HepG2 (cell line): Measurements from ENCODE around the gene INTS6L. TPM values are rescaled to one million over a fixed set of nuclear protein-coding genes. Genes with fewer than 3 reads are reported as not detected.

ENCODE experiments used
- ATAC-seq: fragments of 200-7000 bp; cut with Tn5 transposase; 3 replicates; pipeline ENCODE4 v1.9.1; 2020; ENCODE audit warnings: mild to moderate bottlenecking, moderate library complexity
- BruUV-seq: library from RNA; stranded (reverse); fragments of 400-500 nt; replicated peaks from 2 replicates; lab custom pipeline; 2021; lab: Mats Ljungman, UMichigan
- CTCF ChIA-PET: fragments of 300-600 bp; formaldehyde crosslinking; extraction: SDS; loops from one replicate; lab custom pipeline; 2021; ENCODE audit warnings: low total read pairs, inconsistent platforms, low intra/inter-chr PET ratio; lab: Yijun Ruan, JAX
- POLR2A ChIA-PET: fragments of 350-600 bp; sonication (Branson Sonifier 250); formaldehyde crosslinking; loops from one replicate; lab custom pipeline; 2020; ENCODE audit warnings: antibody characterized with exemption, inconsistent platforms; lab: Yijun Ruan, JAX
- DNase-seq: peaks from one replicate; pipeline ENCODE4 v3.0.0-alpha.2; 2015; ENCODE audit warnings: low spot score
- FAIRE-seq: peaks from 3 replicates; lab custom pipeline; 2011; peaks lifted over from hg19 to GRCh38; lab: Jason Lieb, UNC
- H2AFZ ChIP-seq: one replicate; pipeline ENCODE4 v1.6.1; 2011; ENCODE audit warnings: low read length, inconsistent platforms
- H3K27ac ChIP-seq: fragments of 300-600 bp; 3 replicates; pipeline ENCODE4 v1.8.0; 2011; ENCODE audit warnings: mixed run types, mild to moderate bottlenecking, mixed read lengths, low read length, inconsistent platforms; ENCODE audit not compliant: insufficient read depth; ENCODE audit errors: extremely low read length
- H3K27me3 ChIP-seq, 2 experiments: fragments of 200-600 bp in 1 of 2; 2 replicates in 1 of 2; 3 replicates in 1 of 2; pipeline versions ENCODE4 v1.6.0 to v1.8.0; 2011; ENCODE audit warnings: low read length in 2 of 2, mild to moderate bottlenecking in 2 of 2, moderate library complexity in 2 of 2, inconsistent platforms in 1 of 2; ENCODE audit not compliant: insufficient read depth in 2 of 2, control insufficient read depth in 1 of 2
- H3K36me3 ChIP-seq, 2 experiments: fragments of 200-600 bp in 1 of 2; replicated peaks in 1 of 2; 2 replicates in 1 of 2; 3 replicates in 1 of 2; pipeline versions ENCODE4 v1.5.1 to v1.8.0; 2011; ENCODE audit warnings: low read length in 2 of 2, inconsistent platforms in 1 of 2; ENCODE audit not compliant: insufficient read depth in 2 of 2, control insufficient read depth in 1 of 2
- H3K4me1 ChIP-seq: 2 replicates; pipeline ENCODE4 v1.5.1; 2012; ENCODE audit warnings: low read length, inconsistent platforms; ENCODE audit not compliant: insufficient read depth
- H3K4me2 ChIP-seq: 2 replicates; pipeline ENCODE4 v1.6.0; 2011; ENCODE audit warnings: low read depth, low read length, inconsistent platforms
- H3K4me3 ChIP-seq, 3 experiments: fragments of 200-600 bp in 1 of 3; sonication (generic), shearing (Covaris generic) in 1 of 3; replicated peaks in 1 of 3; 2 replicates each; pipeline ENCODE4 v1.5.1; 2011 to 2016; ENCODE audit warnings: low read length in 3 of 3, inconsistent platforms in 2 of 3, low read depth in 2 of 3, mild to moderate bottlenecking in 2 of 3, control low read depth in 1 of 3, mixed read lengths in 1 of 3; ENCODE audit not compliant: insufficient read depth in 1 of 3
- H3K79me2 ChIP-seq: one replicate; pipeline ENCODE4 v1.6.1; 2011; ENCODE audit warnings: low read length, inconsistent platforms; ENCODE audit not compliant: insufficient read depth
- H3K9ac ChIP-seq: 2 replicates; pipeline ENCODE4 v1.6.0; 2011; ENCODE audit warnings: mild to moderate bottlenecking, low read depth, low read length, inconsistent platforms; ENCODE audit not compliant: insufficient read depth
- H3K9me3 ChIP-seq: 2 replicates; pipeline ENCODE4 v1.5.1; 2012; ENCODE audit warnings: mild to moderate bottlenecking, low read length
- H4K20me1 ChIP-seq: 2 replicates; pipeline ENCODE4 v1.6.0; 2011; ENCODE audit warnings: inconsistent platforms, mild to moderate bottlenecking, low read length, moderate library complexity; ENCODE audit not compliant: insufficient read depth
- FOSL2 ChIP-seq: sonication (generic); formaldehyde crosslinking; IDR thresholded peaks from 2 replicates; pipeline ENCODE4 v1.4.0; 2020; ENCODE audit warnings: missing genetic modification reagents
- HMGXB4 ChIP-seq, 2 experiments: sonication (generic) in 1 of 2; formaldehyde crosslinking in 1 of 2; IDR thresholded peaks; 2 replicates each; pipeline versions ENCODE4 v1.4.0 to v1.6.1; 2018 to 2020; ENCODE audit warnings: missing genetic modification reagents in 2 of 2, borderline replicate concordance in 1 of 2, low read depth in 1 of 2, mild to moderate bottlenecking in 1 of 2, missing biosample characterization in 1 of 2
- HOMEZ ChIP-seq: IDR thresholded peaks from 2 replicates; pipeline ENCODE4 v1.6.1; 2016; ENCODE audit warnings: low read depth
- KDM3A ChIP-seq: IDR thresholded peaks from 2 replicates; pipeline ENCODE4 v1.6.1; 2018; ENCODE audit warnings: low read depth, missing compliant biosample characterization
- MAZ ChIP-seq, 2 experiments: sonication (generic) in 1 of 2; formaldehyde crosslinking in 1 of 2; IDR thresholded peaks; 2 replicates each; pipeline versions ENCODE4 v1.5.0 to v1.6.1; 2012 to 2020; ENCODE audit warnings: low read depth in 2 of 2, mild to moderate bottlenecking in 2 of 2, borderline replicate concordance in 1 of 2, improper control_type of control experiment in 1 of 2, low read length in 1 of 2, missing genetic modification reagents in 1 of 2, moderate library complexity in 1 of 2
- MED8 ChIP-seq: sonication (generic); formaldehyde crosslinking; IDR thresholded peaks from 2 replicates; pipeline ENCODE4 v1.8.1; 2023; ENCODE audit warnings: mild to moderate bottlenecking, missing genetic modification reagents; ENCODE audit not compliant: insufficient replicate concordance
- POLR2A ChIP-seq, 2 experiments: IDR thresholded peaks; 2 replicates each; pipeline ENCODE4 v1.6.1; 2011; ENCODE audit warnings: low read depth in 2 of 2, low read length in 2 of 2, mild to moderate bottlenecking in 1 of 2, moderate library complexity in 1 of 2; ENCODE audit not compliant: insufficient read depth in 1 of 2
- RAD51 ChIP-seq: fragments of 450-650 bp; IDR thresholded peaks from 2 replicates; pipeline ENCODE4 v1.6.1; 2016; ENCODE audit warnings: borderline replicate concordance
- ZBTB25 ChIP-seq: IDR thresholded peaks from 2 replicates; pipeline ENCODE4 v1.6.1; 2018; ENCODE audit warnings: missing genetic modification reagents
- ZFAT ChIP-seq: sonication (generic); formaldehyde crosslinking; conservative IDR thresholded peaks from 2 replicates; pipeline ENCODE4 v1.8.1; 2023; ENCODE audit warnings: missing genetic modification reagents, inconsistent platforms
- ZNF337 ChIP-seq: sonication (generic); formaldehyde crosslinking; IDR thresholded peaks from 2 replicates; pipeline ENCODE4 v1.5.1; 2020; ENCODE audit warnings: missing genetic modification reagents, low read depth, mild to moderate bottlenecking, borderline replicate concordance
- ZNF513 ChIP-seq: sonication (generic); formaldehyde crosslinking; conservative IDR thresholded peaks from 2 replicates; pipeline ENCODE4 v1.5.0; 2020; ENCODE audit warnings: missing genetic modification reagents
- ZNF883 ChIP-seq: sonication (generic); formaldehyde crosslinking; IDR thresholded peaks from 2 replicates; pipeline ENCODE4 v1.5.1; 2020; ENCODE audit warnings: mild to moderate bottlenecking, missing genetic modification reagents; ENCODE audit errors: not compliant biosample characterization
- WGBS: methylation state at CpG from one replicate; pipeline ENCODE4 v1.1.6; 2017; ENCODE audit warnings: low lambda C conversion rate; 5-methylcytosine and 5-hydroxymethylcytosine counted together
- in situ Hi-C: cut with HindIII; loops from 2 replicates; pipeline ENCODE4 v1.10.0; 2017; ENCODE audit warnings: low pct_unique_long_range_greater_than_20kb; ENCODE audit not compliant: extremely low pct_ligation_motif_present
- intact Hi-C: fragments of 100-400 bp; cut with micrococcal nuclease; formaldehyde crosslinking; loops from one replicate; pipeline ENCODE4 v1.10.0; 2022; ENCODE audit not compliant: unreplicated experiment
- polyA plus RNA-seq, 8 experiments: library from polyadenylated mRNA; depleted of rRNA in 3 of 8; stranded (reverse) in 7 of 8; unstranded in 1 of 8; fragments of >200 nt; fragmentation: Illumina TruSeq in 4 of 8; extraction: Trizol in 4 of 8; gene quantifications; 2 replicates each; pipeline versions ENCODE4 v1.2.1 to v1.2.3, GENCODE V29; 2011 to 2016; ENCODE audit warnings: low read depth in 4 of 8, missing spikeins in 1 of 8, mixed read lengths in 1 of 8; ENCODE audit not compliant: insufficient read depth in 1 of 8
- total RNA-seq, 5 experiments: library from RNA; depleted of rRNA; stranded (reverse); fragments of >200 nt; fragmentation: Illumina TruSeq; extraction: Trizol; gene quantifications; 2 replicates each; pipeline ENCODE4 v1.2.3, GENCODE V29; 2016; ENCODE audit warnings: low read depth in 1 of 5

Gene INTS6L
- total and polyA plus RNA-seq, 2 of the 13 experiments (the other 11 are each of a cell fraction or from before 2014, with no cell fraction given), result not detected

- Histone ChIP-seq H3K4me3 (no peak overlapping the region), H3K27me3 (no peaks in the 10 kb centered on the region), H4K20me1 (no peaks in the 10 kb centered on the region), H3K79me2 (no peaks in the 10 kb centered on the region), H3K4me1 (no peaks in the 10 kb centered on the region), H3K9ac (no peak overlapping the region), H3K4me2 (no peak overlapping the region), H3K36me3 (no peaks in the 10 kb centered on the region), H2AFZ (no peak overlapping the region), H3K9me3 (no peaks in the 10 kb centered on the region), H3K27ac (no peak overlapping the region)
- DNase-seq (no peak), FAIRE-seq (no peak), ATAC-seq (no peak)
- POLR2A ChIA-PET, result no interaction called here
- no TSS peak for BruUV-seq
- in situ Hi-C loops, result no loop called here
- intact Hi-C loops, result no loop called here
- 0% methylated on average over 3 of the region's 3 CpGs for WGBS
- CTCF ChIA-PET, result no interaction called here
- TF ChIP-seq ZBTB25 (CRISPR knock-in tag) (no peak), MED8 (no peak), ZNF883 (CRISPR knock-in tag) (no peak), ZNF337 (CRISPR knock-in tag) (no peak), FOSL2 (CRISPR knock-in tag) (no peak), HOMEZ (no peak), MAZ (IDR thresholded peaks at IDR 0.05; ENCODE audit: borderline replicate concordance, low read depth, low read length) (no peak), MAZ (CRISPR knock-in tag; IDR thresholded peaks at IDR 0.05; ENCODE audit: low read depth) (no peak), POLR2A (IDR thresholded peaks at IDR 0.05; ENCODE audit: insufficient read depth in 1 of 2, low read depth in 2 of 2, low read length in 2 of 2) (no peak), ZNF513 (no peak), HMGXB4 (CRISPR knock-in tag; IDR thresholded peaks at IDR 0.05; ENCODE audit: borderline replicate concordance in 1 of 2, low read depth in 1 of 2) (no peak), ZFAT (CRISPR knock-in tag) (no peak), RAD51 (no peak), KDM3A (CRISPR knock-in tag) (no peak)
Observed at GRCh38 chrX:135556055-135556454, 35.6 kb downstream of the INTS6L start.
